ENCODE data around the gene MCFD2. TPM values are rescaled to one million over a fixed set of nuclear protein-coding genes. Genes with fewer than 3 reads are reported as not detected.

The MCFD2 gene
- total RNA-seq, 3 donors from 2014 or later (not counting 1 experiment from before 2014, with no cell fraction given), result 24.5 to 38.4 (median 34.8) TPM

DNA sequence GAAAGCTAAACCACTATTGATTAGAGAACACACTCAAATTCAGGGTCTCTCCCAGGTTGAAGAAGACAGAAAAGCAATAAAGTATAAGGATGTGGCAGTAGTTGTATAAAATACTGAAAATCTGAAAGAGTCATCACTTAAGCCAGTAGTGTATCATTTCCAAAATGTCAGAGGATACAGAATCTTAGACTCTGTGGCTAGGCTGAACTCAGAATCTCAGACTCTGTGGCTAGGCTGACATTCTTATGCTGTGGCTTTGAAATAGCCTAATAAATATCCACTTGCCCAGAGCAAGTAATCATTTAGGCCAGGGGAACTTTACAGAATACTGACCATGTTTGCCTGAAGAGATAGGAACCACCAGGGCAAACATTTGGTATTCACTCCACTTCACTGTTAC, 13.1 kb downstream of the MCFD2 start:
- ATAC-seq (no peak), DNase-seq (no peak)
- no peaks in the 10 kb centered on the region for H3K4me1 Mint-ChIP-seq
- Histone ChIP-seq H3K27me3 (ENCODE audit: control insufficient read depth, insufficient read depth, low read length) (no peaks in the 10 kb centered on the region), H3K9me3 (ENCODE audit: control insufficient read depth, insufficient read depth, low read length) (no peaks in the 10 kb centered on the region), H3K36me3 (ENCODE audit: control insufficient read depth, insufficient read depth, low read length) (peaks cover 24% of the 10 kb centered on the region), H3K4me1 (ENCODE audit: control insufficient read depth, insufficient read depth, low read length) (no peaks in the 10 kb centered on the region), H3K27ac (ENCODE audit: low read length) (no peak overlapping the region), H3K4me3 (ENCODE audit: low read length) (no peak overlapping the region)
- TF ChIP-seq, protein P1, sequence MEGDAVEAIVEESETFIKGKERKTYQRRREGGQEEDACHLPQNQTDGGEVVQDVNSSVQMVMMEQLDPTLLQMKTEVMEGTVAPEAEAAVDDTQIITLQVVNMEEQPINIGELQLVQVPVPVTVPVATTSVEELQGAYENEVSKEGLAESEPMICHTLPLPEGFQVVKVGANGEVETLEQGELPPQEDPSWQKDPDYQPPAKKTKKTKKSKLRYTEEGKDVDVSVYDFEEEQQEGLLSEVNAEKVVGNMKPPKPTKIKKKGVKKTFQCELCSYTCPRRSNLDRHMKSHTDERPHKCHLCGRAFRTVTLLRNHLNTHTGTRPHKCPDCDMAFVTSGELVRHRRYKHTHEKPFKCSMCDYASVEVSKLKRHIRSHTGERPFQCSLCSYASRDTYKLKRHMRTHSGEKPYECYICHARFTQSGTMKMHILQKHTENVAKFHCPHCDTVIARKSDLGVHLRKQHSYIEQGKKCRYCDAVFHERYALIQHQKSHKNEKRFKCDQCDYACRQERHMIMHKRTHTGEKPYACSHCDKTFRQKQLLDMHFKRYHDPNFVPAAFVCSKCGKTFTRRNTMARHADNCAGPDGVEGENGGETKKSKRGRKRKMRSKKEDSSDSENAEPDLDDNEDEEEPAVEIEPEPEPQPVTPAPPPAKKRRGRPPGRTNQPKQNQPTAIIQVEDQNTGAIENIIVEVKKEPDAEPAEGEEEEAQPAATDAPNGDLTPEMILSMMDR (IDR thresholded peaks at IDR 0.05), result no peak
- H3K27me3 Mint-ChIP-seq (ENCODE audit: low read depth in 2 of 2), result no peaks in the 10 kb centered on the region
- peaks cover 7% of the 10 kb centered on the region for H3K36me3 Mint-ChIP-seq
- no peak overlapping the region for H3K4me3 Mint-ChIP-seq
- intact Hi-C loops (cut with micrococcal nuclease), result no loop called here
- H3K9me3 Mint-ChIP-seq, result no peaks in the 10 kb centered on the region
- H3K27ac Mint-ChIP-seq, result no peak overlapping the region

DNA sequence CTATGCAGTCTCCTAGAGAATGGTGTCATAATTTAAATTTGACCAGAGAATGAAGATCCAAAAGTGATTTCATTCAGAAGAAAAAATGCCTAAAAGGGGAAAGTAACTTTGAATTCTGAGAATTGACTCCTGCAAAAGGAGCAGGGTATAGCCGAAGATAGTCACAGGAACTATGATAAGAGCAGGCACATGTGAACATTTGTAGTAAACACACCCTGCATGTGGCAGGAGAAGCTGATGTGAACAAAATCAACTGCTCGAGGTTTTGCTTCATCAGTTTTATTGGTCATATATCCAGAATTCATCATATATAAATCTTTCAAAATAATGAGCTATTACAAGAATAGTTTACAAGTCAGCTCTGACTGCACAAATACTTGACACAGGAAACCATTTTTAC, 14.0 kb downstream of the MCFD2 start:
- Histone ChIP-seq H3K4me3 (ENCODE audit: low read length) (no peak overlapping the region), H3K36me3 (ENCODE audit: control insufficient read depth, insufficient read depth, low read length) (peaks cover 17% of the 10 kb centered on the region), H3K9me3 (ENCODE audit: control insufficient read depth, insufficient read depth, low read length) (no peaks in the 10 kb centered on the region), H3K27me3 (ENCODE audit: control insufficient read depth, insufficient read depth, low read length) (no peaks in the 10 kb centered on the region), H3K27ac (ENCODE audit: low read length) (no peak overlapping the region), H3K4me1 (ENCODE audit: control insufficient read depth, insufficient read depth, low read length) (no peaks in the 10 kb centered on the region)
- H3K27ac Mint-ChIP-seq, result no peak overlapping the region
- ATAC-seq (no peak), DNase-seq (no peak)
- no peak overlapping the region for H3K4me3 Mint-ChIP-seq
- no peaks in the 10 kb centered on the region for H3K9me3 Mint-ChIP-seq
- H3K36me3 Mint-ChIP-seq, result no peaks in the 10 kb centered on the region
- intact Hi-C loops (cut with micrococcal nuclease), result no loop called here
- WGBS (ENCODE audit: insufficient coverage), result 95% methylated on average over 2 of the region's 2 CpGs
- no peaks in the 10 kb centered on the region for H3K27me3 Mint-ChIP-seq (ENCODE audit: low read depth in 2 of 2)
- no peaks in the 10 kb centered on the region for H3K4me1 Mint-ChIP-seq
- TF ChIP-seq, protein P1 (IDR thresholded peaks at IDR 0.05), result no peak

DNA sequence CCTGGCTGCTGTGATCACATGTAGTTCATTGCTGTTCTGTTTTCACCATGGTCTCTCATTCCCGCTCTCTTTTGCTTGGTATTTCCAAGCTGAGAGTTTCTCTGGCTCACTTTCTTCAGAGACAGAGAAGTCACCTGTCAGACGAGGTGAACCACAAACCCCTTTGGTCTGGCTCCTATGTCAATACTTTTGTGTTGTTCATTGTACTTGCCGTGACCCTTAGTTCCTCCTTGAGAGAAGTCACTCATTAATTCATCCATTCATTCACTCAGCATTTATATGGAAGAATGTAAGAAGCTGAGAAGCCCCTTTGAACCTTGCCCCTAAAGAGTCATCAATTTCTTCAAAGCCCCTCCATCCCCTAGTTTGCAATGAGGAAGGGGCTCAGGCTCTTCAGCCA, 15.2 kb downstream of the MCFD2 start:
- intact Hi-C loops (cut with micrococcal nuclease), result no loop called here
- Histone ChIP-seq H3K4me3 (ENCODE audit: low read length) (no peak overlapping the region), H3K4me1 (ENCODE audit: control insufficient read depth, insufficient read depth, low read length) (no peaks in the 10 kb centered on the region), H3K27me3 (ENCODE audit: control insufficient read depth, insufficient read depth, low read length) (no peaks in the 10 kb centered on the region), H3K27ac (ENCODE audit: low read length) (no peak overlapping the region), H3K9me3 (ENCODE audit: control insufficient read depth, insufficient read depth, low read length) (no peaks in the 10 kb centered on the region), H3K36me3 (ENCODE audit: control insufficient read depth, insufficient read depth, low read length) (peaks cover 8% of the 10 kb centered on the region)
- H3K4me1 Mint-ChIP-seq, result no peaks in the 10 kb centered on the region
- TF ChIP-seq, protein P1 (IDR thresholded peaks at IDR 0.05), result no peak
- H3K27me3 Mint-ChIP-seq (ENCODE audit: low read depth in 2 of 2), result no peaks in the 10 kb centered on the region
- H3K9me3 Mint-ChIP-seq, result no peaks in the 10 kb centered on the region
- H3K36me3 Mint-ChIP-seq, result no peaks in the 10 kb centered on the region
- ATAC-seq, result no peak
- no peak overlapping the region for H3K27ac Mint-ChIP-seq
- 63% methylated on average over 2 of the region's 3 CpGs for WGBS (ENCODE audit: insufficient coverage)
- H3K4me3 Mint-ChIP-seq, result no peak overlapping the region
- DNase-seq, result no peak

DNA sequence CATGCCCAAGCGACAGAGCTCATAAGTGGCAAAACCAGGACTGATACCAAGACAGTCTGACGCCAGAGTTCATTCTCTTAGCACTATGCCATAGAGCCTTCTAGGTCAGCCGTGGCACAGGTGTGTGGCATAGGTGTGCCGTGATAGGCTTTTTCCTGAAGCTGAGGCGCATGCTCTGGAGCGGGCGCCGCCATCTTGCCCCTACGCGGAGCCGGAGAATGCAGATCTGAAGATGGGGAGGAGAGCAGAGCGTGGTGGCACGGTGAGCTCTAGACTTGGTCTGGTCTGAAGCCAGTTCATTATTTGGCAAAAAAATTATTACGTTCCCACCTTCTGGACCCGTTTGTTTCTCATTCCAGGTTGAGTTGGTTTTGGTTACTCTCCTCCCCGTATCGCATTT, 16.6 kb downstream of the MCFD2 start:
- H3K36me3 Mint-ChIP-seq, result no peaks in the 10 kb centered on the region
- Histone ChIP-seq H3K27ac (ENCODE audit: low read length) (no peak overlapping the region), H3K27me3 (ENCODE audit: control insufficient read depth, insufficient read depth, low read length) (no peaks in the 10 kb centered on the region), H3K9me3 (ENCODE audit: control insufficient read depth, insufficient read depth, low read length) (no peaks in the 10 kb centered on the region), H3K36me3 (ENCODE audit: control insufficient read depth, insufficient read depth, low read length) (peaks cover 4% of the 10 kb centered on the region), H3K4me3 (ENCODE audit: low read length) (no peak overlapping the region), H3K4me1 (ENCODE audit: control insufficient read depth, insufficient read depth, low read length) (no peaks in the 10 kb centered on the region)
- TF ChIP-seq, protein P1 (IDR thresholded peaks at IDR 0.05), result no peak
- no peak overlapping the region for H3K27ac Mint-ChIP-seq
- DNase-seq, result no peak
- no peaks in the 10 kb centered on the region for H3K4me1 Mint-ChIP-seq
- H3K4me3 Mint-ChIP-seq, result no peak overlapping the region
- no peak for ATAC-seq
- WGBS (ENCODE audit: insufficient coverage), result 96% methylated on average over 17 of the region's 17 CpGs
- H3K9me3 Mint-ChIP-seq, result no peaks in the 10 kb centered on the region
- intact Hi-C loops (cut with micrococcal nuclease), result no loop called here
- H3K27me3 Mint-ChIP-seq (ENCODE audit: low read depth in 2 of 2), result no peaks in the 10 kb centered on the region
